SU-DHL-6 (cell line): ENCODE measurements around the gene RNF152.

Experiments used
- H2AFZ ChIP-seq: fragments of 200-600 bp; sonication (generic); 2 replicates; pipeline ENCODE4 v1.6.1; 2014; ENCODE audit warnings: low read depth, mild to moderate bottlenecking, moderate library complexity, mixed read lengths, antibody characterized with exemption, low read length; ENCODE audit not compliant: severe bottlenecking
- H3F3A ChIP-seq: fragments of 200-600 bp; shearing (Covaris generic); 2 replicates; pipeline ENCODE4 v1.6.0; 2016; ENCODE audit warnings: antibody characterized with exemption, mild to moderate bottlenecking; ENCODE audit not compliant: insufficient read depth
- H3K27ac ChIP-seq: fragments of 200-600 bp; sonication (generic); 2 replicates; pipeline ENCODE4 v1.5.1; 2016; ENCODE audit warnings: low read depth, mild to moderate bottlenecking, low read length, moderate library complexity, mixed read lengths
- H3K27me3 ChIP-seq: fragments of 200-600 bp; sonication (generic), shearing (Covaris generic); 2 replicates; pipeline ENCODE4 v1.6.0; 2014; ENCODE audit warnings: mild to moderate bottlenecking, low read length
- H3K36me3 ChIP-seq: fragments of 200-600 bp; sonication (generic); 2 replicates; pipeline ENCODE4 v1.6.1; 2014; ENCODE audit warnings: mild to moderate bottlenecking, low read length, mixed read lengths
- H3K4me2 ChIP-seq: fragments of 300-600, 200-600 bp; shearing (Covaris generic), sonication (generic); 2 replicates; pipeline ENCODE4 v1.6.0; 2014; ENCODE audit warnings: low read length, low read depth, mild to moderate bottlenecking; ENCODE audit not compliant: poor library complexity, severe bottlenecking
- H3K4me3 ChIP-seq: fragments of 200-600 bp; sonication (generic); 2 replicates; pipeline ENCODE4 v1.5.1; 2014; ENCODE audit warnings: antibody characterized with exemption, low read length, mild to moderate bottlenecking, mixed read lengths; ENCODE audit not compliant: insufficient read depth, poor library complexity, severe bottlenecking
- H3K79me2 ChIP-seq: fragments of 200-600 bp; sonication (generic); 2 replicates; pipeline ENCODE4 v1.6.1; 2014; ENCODE audit warnings: mild to moderate bottlenecking, low read length, moderate library complexity; ENCODE audit not compliant: insufficient read depth
- H3K9ac ChIP-seq: fragments of 200-600 bp; sonication (generic); 2 replicates; pipeline ENCODE4 v1.7.0; 2014; ENCODE audit warnings: mild to moderate bottlenecking, low read length
- H3K9me2 ChIP-seq: fragments of 200-600 bp; sonication (generic); replicated peaks from 2 replicates; pipeline ENCODE4 v1.6.1; 2014; ENCODE audit warnings: low read length; ENCODE audit not compliant: insufficient read depth
- H3K9me3 ChIP-seq: fragments of 200-600 bp; sonication (generic); 2 replicates; pipeline ENCODE4 v1.6.1; 2014; ENCODE audit warnings: low read length, mixed read lengths; ENCODE audit not compliant: insufficient read depth
- H4K20me1 ChIP-seq: fragments of 200-600 bp; sonication (generic); 2 replicates; pipeline ENCODE4 v1.6.1; 2014; ENCODE audit warnings: low read depth, mild to moderate bottlenecking, antibody characterized with exemption, low read length, moderate library complexity, mixed read lengths
- CTCF ChIP-seq: fragments of 200-600 bp; sonication (generic); IDR thresholded peaks from one replicate; pipeline ENCODE4 v1.5.1; 2017; ENCODE audit warnings: antibody characterized with exemption, mild to moderate bottlenecking, low read length, moderate library complexity; ENCODE audit not compliant: insufficient read depth, poor library complexity, severe bottlenecking
- EZH2phosphoT487 ChIP-seq: fragments of 200-600 bp; sonication (generic), shearing (Covaris generic); conservative IDR thresholded peaks from 2 replicates; pipeline ENCODE4 v1.6.1; 2018; ENCODE audit warnings: mild to moderate bottlenecking, antibody characterized with exemption, low read length, moderate library complexity, mixed read lengths

The RNF152 gene

GRCh38 chr18:61852496-61852895, 40.3 kb downstream of the RNF152 start:
- no peak overlapping the region for H2AFZ ChIP-seq
- H3K4me2 ChIP-seq = no peak overlapping the region
- no peaks in the 10 kb centered on the region for H3K9me2 ChIP-seq
- H3K9ac ChIP-seq = no peak overlapping the region
- TF ChIP-seq EZH2phosphoT487 (no peak), CTCF (no peak)
- no peaks in the 10 kb centered on the region for H3K9me3 ChIP-seq
- no peaks in the 10 kb centered on the region for H3F3A ChIP-seq
- H3K79me2 ChIP-seq = no peaks in the 10 kb centered on the region
- no peaks in the 10 kb centered on the region for H3K36me3 ChIP-seq
- H4K20me1 ChIP-seq = no peaks in the 10 kb centered on the region
- H3K27me3 ChIP-seq = no peaks in the 10 kb centered on the region
- no peak overlapping the region for H3K4me3 ChIP-seq
- no peak overlapping the region for H3K27ac ChIP-seq

GRCh38 chr18:61851940-61852451, 40.8 kb downstream of the RNF152 start:
- Histone ChIP-seq H3K9me2 (no peaks in the 10 kb centered on the region), H3K4me2 (no peak overlapping the region), H4K20me1 (no peaks in the 10 kb centered on the region), H2AFZ (no peak overlapping the region), H3F3A (no peaks in the 10 kb centered on the region), H3K9me3 (no peaks in the 10 kb centered on the region), H3K27ac (no peak overlapping the region), H3K9ac (no peak overlapping the region), H3K36me3 (no peaks in the 10 kb centered on the region), H3K4me3 (no peak overlapping the region), H3K79me2 (no peaks in the 10 kb centered on the region), H3K27me3 (no peaks in the 10 kb centered on the region)
- TF ChIP-seq CTCF = no peak
- no peak for TF ChIP-seq EZH2phosphoT487

GRCh38 chr18:61851279-61851678, 41.5 kb downstream of the RNF152 start:
- H3K36me3 ChIP-seq = no peaks in the 10 kb centered on the region
- H3K79me2 ChIP-seq = no peaks in the 10 kb centered on the region
- TF ChIP-seq CTCF (no peak), EZH2phosphoT487 (no peak)
- H2AFZ ChIP-seq = no peak overlapping the region
- H3F3A ChIP-seq = no peaks in the 10 kb centered on the region
- no peaks in the 10 kb centered on the region for H4K20me1 ChIP-seq
- H3K27ac ChIP-seq = no peak overlapping the region
- no peak overlapping the region for H3K4me3 ChIP-seq
- H3K4me2 ChIP-seq = no peak overlapping the region
- H3K9ac ChIP-seq = no peak overlapping the region
- H3K9me2 ChIP-seq = no peaks in the 10 kb centered on the region
- H3K9me3 ChIP-seq = no peaks in the 10 kb centered on the region
- H3K27me3 ChIP-seq = no peaks in the 10 kb centered on the region
